Measurements from ENCODE around the gene NGB. TPM values are rescaled to one million over a fixed set of nuclear protein-coding genes. Genes with fewer than 3 reads are reported as not detected.

The NGB gene
- total RNA-seq, 2 donors from 2014 or later, result 0.33 TPM; not detected in 1

DNA sequence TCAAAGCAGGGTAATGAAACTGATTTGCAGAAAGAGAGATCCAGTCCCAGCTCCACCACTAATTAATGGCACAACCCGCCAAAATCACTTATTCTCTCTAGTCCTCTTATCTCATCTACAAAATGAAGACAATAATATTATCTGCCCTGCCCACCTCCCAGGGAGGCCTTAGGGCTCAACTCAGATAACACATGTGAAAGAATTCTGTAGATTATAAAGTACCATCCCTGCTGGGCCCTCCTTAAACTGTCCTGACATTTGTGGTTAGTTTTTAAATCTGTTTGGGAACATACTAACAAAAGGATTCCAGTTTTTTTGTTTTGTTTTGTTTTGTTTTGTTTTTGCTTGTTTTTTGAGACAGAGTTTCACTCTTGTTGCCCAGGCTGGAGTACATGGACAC is 42.4 kb upstream of the NGB start:
- intact Hi-C loops (cut with DNase I), result loop anchor here (5.0 kb wide), 1 partner anchor 149 kb away; no protein-coding TSS in a partner anchor
- no peaks in the 10 kb centered on the region for H3K36me3 ChIP-seq (replicated peaks in 1 of 2; ENCODE audit: insufficient read depth in 1 of 2, low read depth in 2 of 2)
- TF ChIP-seq POLR2A (IDR thresholded peaks at IDR 0.05), result no peak
- TF ChIP-seq, protein P1, sequence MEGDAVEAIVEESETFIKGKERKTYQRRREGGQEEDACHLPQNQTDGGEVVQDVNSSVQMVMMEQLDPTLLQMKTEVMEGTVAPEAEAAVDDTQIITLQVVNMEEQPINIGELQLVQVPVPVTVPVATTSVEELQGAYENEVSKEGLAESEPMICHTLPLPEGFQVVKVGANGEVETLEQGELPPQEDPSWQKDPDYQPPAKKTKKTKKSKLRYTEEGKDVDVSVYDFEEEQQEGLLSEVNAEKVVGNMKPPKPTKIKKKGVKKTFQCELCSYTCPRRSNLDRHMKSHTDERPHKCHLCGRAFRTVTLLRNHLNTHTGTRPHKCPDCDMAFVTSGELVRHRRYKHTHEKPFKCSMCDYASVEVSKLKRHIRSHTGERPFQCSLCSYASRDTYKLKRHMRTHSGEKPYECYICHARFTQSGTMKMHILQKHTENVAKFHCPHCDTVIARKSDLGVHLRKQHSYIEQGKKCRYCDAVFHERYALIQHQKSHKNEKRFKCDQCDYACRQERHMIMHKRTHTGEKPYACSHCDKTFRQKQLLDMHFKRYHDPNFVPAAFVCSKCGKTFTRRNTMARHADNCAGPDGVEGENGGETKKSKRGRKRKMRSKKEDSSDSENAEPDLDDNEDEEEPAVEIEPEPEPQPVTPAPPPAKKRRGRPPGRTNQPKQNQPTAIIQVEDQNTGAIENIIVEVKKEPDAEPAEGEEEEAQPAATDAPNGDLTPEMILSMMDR (IDR thresholded peaks at IDR 0.05), result no peak
- WGBS, 2 donors, result 56 to 59% methylated on average over 1 of the region's 1 CpG
- peaks cover 33% of the 10 kb centered on the region for H3K4me1 ChIP-seq
- ATAC-seq (no peak), DNase-seq (no peak)
- no peak overlapping the region for H3K27ac ChIP-seq
- H3K4me3 ChIP-seq, result no peak overlapping the region
- H3K9me3 ChIP-seq, result no peaks in the 10 kb centered on the region
- H3K27me3 ChIP-seq, result no peaks in the 10 kb centered on the region

DNA sequence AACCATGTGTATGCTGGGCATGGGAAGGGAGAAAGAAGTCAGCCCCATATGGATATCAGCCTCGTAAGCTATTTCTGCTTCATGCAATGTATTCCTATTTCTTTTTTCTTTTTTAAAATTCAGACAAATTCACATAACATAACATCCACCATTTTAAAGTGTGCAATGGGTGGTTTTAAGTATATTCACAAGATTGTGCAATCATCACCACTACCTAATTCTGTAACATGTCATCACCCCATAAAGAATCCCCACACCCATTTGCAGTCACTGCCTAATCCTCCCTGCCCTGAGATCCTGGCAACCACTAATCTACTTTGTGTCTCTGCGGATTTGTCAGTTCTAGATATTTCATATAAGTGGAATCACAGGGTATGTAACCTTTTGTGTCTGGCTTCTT is 40.2 kb upstream of the NGB start:
- DNase-seq (no peak), ATAC-seq (no peak)
- intact Hi-C loops (cut with DNase I), result loop anchor here (5.0 kb wide), 1 partner anchor 151 kb away; no protein-coding TSS in a partner anchor
- Histone ChIP-seq H3K27me3 (no peaks in the 10 kb centered on the region), H3K4me1 (peaks cover 23% of the 10 kb centered on the region), H3K36me3 (replicated peaks in 1 of 2; ENCODE audit: insufficient read depth in 1 of 2, low read depth in 2 of 2) (no peaks in the 10 kb centered on the region), H3K27ac (no peak overlapping the region), H3K4me3 (no peak overlapping the region), H3K9me3 (no peaks in the 10 kb centered on the region)
- TF ChIP-seq, protein P1 (IDR thresholded peaks at IDR 0.05), result no peak
- TF ChIP-seq POLR2A (IDR thresholded peaks at IDR 0.05), result no peak
- WGBS, 2 donors, result 93 to 96% methylated on average over 2 of the region's 2 CpGs

DNA sequence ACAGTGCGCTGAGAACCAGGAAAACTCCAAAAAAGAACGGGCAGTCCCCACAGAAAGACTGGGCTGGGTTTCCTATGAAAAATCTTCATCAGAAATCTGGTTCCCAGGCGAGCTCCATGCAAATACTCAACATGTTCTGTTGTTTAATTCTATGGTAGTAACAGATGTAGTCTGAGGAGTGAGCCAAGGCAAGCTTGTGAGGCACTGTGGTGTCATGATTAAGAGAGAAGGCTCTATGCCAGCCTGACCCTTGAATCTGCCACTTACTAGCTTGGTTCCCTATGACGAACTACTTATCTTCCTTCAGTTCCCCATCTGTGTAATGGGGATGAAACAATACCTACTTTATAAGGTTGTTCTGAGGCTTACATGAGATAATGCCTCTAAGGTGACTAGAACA is 39.0 kb upstream of the NGB start:
- H3K4me1 ChIP-seq, result peaks cover 11% of the 10 kb centered on the region
- H3K27ac ChIP-seq, result no peak overlapping the region
- intact Hi-C loops (cut with DNase I), result loop anchor here (5.0 kb wide), 1 partner anchor 152 kb away; no protein-coding TSS in a partner anchor
- no peaks in the 10 kb centered on the region for H3K36me3 ChIP-seq (replicated peaks in 1 of 2; ENCODE audit: insufficient read depth in 1 of 2, low read depth in 2 of 2)
- no peak overlapping the region for H3K4me3 ChIP-seq
- TF ChIP-seq, protein P1 (IDR thresholded peaks at IDR 0.05), result no peak
- no peak for TF ChIP-seq POLR2A (IDR thresholded peaks at IDR 0.05)
- ATAC-seq, result no peak
- DNase-seq, result no peak
- H3K27me3 ChIP-seq, result no peaks in the 10 kb centered on the region
- no peaks in the 10 kb centered on the region for H3K9me3 ChIP-seq
- WGBS, 2 donors, result 79 to 89% methylated on average over 4 of the region's 4 CpGs

DNA sequence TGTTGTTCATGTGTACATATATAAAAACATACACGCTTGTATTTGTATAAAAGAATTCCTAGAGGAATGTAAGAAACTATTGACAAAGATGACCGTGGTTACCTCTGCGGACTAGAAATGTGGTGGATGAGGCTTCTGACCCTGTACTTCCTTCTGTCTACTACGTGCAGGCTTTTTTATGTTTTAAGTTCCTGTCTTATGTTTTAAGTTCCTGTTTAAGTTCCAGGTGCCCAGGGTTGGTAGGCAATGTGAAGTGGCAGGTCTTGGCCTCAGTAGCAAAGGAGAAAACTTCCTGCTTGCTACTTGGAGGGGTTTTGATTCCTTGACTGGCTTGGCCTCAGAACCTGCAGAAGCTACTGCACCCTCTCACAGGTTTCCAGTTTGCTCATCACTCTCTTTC is 38.1 kb upstream of the NGB start:
- 72 to 81% methylated on average over 4 of the region's 4 CpGs for WGBS, 2 donors
- Histone ChIP-seq H3K4me1 (peaks cover 2% of the 10 kb centered on the region), H3K27me3 (no peaks in the 10 kb centered on the region), H3K36me3 (replicated peaks in 1 of 2; ENCODE audit: insufficient read depth in 1 of 2, low read depth in 2 of 2) (no peaks in the 10 kb centered on the region), H3K27ac (no peak overlapping the region), H3K4me3 (no peak overlapping the region), H3K9me3 (no peaks in the 10 kb centered on the region)
- intact Hi-C loops (cut with DNase I), result no loop called here
- ATAC-seq (no peak), DNase-seq (no peak)
- no peak for TF ChIP-seq POLR2A (IDR thresholded peaks at IDR 0.05)
- TF ChIP-seq, protein P1 (IDR thresholded peaks at IDR 0.05), result no peak

DNA sequence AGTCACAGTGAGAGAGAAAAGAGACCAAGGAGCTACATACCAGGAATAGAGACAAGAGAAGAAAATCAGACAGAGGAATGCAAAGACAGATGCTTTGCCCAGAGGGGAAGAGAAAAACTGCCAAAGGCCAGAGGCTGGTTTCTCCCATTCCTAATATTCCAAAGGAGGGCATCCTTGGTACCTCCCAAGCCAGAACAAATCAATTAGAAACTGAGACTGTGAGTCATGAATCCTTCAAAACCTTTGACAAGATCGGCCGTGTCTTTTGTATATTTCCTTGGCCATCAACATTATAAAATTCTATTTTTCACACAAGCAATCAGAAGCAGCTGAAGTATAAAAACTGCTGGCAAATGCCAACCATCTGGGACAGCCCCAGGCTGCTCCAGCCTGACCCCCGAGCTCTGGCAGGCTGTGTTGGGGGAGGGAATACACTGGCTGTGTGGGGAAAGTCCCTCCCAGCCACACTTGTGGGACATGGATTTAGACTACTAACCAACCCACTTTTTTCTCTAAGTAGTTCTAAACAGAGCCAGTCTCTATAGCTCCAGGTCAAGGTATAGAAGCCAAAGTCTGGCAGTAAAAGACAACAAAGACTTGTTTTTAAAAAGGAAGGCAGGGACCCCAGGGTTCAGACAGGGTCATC is 36.0 kb upstream of the NGB start:
- H3K27me3 ChIP-seq, result no peaks in the 10 kb centered on the region
- peaks cover 9% of the 10 kb centered on the region for H3K4me1 ChIP-seq
- H3K9me3 ChIP-seq, result no peaks in the 10 kb centered on the region
- no peak overlapping the region for H3K4me3 ChIP-seq
- H3K27ac ChIP-seq, result no peak overlapping the region
- DNase-seq, result no peak
- WGBS, 2 donors, result 63 to 75% methylated on average over 3 of the region's 3 CpGs
- no peak for TF ChIP-seq POLR2A (IDR thresholded peaks at IDR 0.05)
- TF ChIP-seq, protein P1 (IDR thresholded peaks at IDR 0.05), result no peak
- intact Hi-C loops (cut with DNase I), result no loop called here
- no peak for ATAC-seq
- no peaks in the 10 kb centered on the region for H3K36me3 ChIP-seq (replicated peaks in 1 of 2; ENCODE audit: insufficient read depth in 1 of 2, low read depth in 2 of 2)
